ENCODE measurements around the gene INAFM2.

INAFM2 gene

DNA sequence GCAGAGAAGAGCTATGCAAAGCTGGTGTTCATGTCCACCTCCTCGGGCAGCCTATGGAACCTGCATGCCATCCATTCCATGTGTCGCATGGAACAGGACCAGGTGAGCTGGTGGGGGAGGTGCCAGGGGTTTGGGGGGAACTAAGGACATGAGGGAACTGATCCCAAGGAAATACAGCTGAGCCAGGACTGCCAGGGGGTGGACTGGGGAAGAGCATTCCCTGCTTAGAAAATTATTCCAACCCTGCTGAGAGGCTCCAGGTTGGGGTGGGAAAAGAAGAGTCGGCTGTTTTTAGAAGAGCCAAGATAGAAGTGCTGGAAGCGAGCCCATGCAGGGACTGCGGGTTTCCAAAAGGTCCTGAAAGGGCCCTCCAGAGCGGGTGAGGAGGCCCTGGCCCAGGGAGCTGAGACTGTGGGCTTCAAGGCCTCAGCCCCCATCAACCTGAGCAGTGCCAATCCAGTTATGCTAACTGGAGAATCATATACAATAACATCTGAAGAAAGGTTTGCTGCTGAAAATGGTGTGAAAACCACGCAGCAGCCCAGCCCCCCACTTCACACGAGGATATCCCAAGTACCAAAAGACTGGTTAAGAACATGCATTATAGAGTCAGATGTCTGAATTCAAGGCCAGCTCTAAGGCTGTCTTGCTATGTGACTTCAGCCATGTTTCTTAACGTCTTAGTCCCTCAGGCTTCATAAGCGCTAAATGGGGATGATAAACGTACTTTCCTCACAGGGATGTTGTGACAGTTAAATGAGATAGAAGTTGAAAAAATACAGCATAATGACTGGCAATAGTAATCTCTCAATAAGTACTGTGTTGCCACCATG lies 42.3 kb downstream of the INAFM2 start:
- no peak for DNase-seq

DNA sequence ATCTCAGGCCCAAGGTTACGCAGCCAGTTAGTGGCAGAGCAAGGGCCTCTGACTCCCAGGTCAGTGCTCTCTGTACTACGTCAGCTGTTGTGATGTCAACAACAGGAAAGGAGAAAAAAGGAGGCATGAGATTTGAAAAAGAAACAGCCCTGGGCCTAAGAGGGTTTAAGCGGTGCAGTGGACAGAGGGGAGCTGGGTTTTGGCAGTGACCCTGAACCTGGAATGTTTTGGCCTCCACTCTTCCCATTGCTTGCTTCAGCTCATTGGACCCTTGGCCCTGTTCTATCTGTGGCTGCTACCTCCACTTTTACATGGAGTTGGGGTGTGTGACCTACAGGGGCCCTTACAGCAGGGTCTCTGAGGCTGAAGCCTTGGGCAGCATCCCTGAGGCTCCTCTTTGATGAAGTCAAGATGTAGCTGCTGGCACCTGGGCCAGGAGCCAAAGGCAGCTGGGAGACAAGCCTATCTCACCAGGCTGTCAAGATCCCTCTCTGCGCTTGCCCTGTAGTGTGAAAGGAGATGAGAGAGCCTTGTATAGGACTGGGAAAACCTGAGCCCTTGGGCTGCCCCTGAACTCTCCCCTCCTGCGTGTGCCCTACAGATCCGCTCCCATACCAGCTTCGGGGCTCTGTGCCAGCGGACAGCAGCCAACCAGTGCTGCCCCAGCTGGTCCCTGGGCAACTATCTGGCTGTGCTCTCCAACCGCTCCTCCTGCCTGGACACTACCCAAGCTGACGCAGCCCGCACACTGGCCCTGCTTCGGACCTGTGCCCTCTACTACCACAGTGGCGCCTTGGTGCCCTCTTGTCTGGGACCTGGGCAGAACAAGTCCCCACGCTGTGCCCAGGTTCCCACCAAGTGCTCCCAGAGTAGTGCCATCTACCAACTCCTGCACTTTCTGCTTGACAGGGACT lies 43.2 kb downstream of the INAFM2 start:
- DNase-seq: no peak

DNA sequence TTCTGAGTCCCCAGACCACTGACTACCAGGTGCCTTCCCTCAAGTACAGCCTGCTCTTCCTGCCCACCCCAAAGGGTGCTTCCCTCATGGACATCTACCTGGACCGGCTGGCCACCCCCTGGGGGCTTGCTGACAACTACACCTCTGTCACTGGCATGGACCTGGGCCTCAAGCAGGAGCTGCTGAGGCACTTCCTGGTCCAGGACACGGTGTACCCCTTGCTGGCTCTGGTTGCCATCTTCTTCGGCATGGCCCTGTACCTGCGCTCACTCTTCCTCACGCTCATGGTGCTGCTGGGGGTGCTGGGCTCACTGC lies 43.8 kb downstream of the INAFM2 start:
- no peak for DNase-seq

DNA sequence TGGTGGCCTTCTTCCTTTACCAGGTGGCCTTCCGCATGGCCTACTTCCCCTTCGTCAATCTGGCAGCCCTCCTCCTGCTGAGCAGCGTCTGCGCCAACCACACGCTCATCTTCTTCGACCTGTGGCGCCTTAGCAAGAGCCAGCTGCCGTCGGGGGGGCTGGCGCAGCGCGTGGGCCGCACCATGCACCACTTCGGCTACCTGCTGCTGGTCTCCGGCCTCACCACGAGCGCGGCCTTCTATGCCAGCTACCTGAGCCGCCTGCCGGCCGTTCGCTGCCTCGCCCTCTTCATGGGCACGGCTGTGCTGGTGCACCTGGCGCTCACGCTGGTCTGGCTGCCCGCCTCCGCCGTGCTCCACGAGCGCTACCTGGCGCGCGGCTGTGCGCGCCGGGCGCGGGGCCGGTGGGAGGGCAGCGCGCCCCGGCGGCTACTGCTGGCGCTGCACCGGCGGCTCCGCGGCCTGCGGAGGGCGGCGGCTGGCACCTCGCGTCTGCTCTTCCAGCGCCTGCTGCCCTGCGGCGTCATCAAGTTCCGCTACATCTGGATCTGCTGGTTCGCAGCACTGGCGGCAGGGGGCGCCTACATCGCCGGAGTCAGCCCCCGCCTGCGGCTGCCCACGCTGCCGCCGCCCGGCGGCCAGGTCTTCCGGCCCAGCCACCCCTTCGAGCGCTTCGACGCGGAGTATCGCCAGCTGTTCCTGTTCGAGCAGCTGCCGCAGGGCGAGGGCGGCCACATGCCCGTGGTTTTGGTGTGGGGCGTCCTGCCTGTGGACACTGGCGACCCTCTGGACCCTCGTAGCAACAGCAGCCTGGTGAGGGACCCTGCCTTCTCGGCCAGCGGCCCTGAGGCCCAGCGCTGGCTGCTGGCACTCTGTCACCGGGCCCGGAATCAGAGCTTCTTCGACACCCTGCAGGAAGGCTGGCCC lies 44.5 kb downstream of the INAFM2 start:
- DNase-seq: peak; percentile 94

DNA sequence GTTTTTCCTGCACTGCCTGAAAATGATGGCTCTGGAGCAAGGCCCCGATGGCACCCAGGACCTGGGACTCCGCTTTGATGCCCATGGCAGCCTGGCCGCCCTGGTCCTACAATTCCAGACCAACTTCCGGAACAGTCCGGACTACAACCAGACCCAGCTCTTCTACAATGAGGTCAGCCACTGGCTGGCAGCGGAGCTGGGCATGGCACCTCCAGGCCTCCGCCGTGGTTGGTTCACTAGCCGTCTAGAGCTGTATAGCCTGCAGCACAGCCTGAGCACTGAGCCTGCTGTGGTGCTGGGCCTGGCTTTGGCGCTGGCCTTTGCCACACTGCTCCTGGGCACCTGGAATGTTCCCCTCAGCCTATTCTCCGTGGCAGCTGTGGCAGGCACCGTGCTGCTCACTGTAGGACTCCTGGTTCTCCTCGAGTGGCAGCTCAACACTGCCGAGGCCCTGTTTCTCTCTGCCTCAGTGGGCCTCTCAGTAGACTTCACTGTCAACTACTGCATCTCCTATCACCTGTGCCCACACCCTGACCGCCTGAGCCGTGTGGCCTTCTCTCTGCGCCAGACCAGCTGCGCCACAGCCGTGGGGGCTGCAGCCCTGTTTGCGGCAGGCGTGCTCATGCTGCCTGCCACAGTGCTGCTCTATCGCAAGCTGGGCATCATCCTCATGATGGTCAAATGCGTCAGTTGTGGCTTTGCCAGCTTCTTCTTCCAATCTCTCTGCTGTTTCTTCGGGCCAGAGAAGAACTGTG lies 45.4 kb downstream of the INAFM2 start:
- DNase-seq: no peak

DNA sequence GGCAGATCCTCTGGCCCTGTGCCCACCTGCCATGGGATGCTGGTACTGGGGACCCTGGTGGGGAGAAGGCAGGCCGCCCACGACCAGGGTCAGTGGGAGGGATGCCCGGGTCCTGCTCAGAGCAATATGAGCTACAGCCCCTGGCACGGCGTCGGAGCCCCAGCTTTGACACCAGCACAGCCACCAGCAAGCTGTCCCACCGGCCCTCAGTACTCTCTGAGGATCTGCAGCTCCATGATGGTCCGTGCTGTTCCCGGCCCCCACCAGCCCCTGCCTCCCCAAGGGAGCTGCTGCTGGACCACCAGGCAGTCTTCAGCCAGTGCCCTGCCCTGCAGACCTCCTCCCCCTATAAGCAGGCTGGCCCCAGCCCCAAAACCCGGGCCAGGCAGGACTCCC lies 46.0 kb downstream of the INAFM2 start:
- DNase-seq: no peak

DNA sequence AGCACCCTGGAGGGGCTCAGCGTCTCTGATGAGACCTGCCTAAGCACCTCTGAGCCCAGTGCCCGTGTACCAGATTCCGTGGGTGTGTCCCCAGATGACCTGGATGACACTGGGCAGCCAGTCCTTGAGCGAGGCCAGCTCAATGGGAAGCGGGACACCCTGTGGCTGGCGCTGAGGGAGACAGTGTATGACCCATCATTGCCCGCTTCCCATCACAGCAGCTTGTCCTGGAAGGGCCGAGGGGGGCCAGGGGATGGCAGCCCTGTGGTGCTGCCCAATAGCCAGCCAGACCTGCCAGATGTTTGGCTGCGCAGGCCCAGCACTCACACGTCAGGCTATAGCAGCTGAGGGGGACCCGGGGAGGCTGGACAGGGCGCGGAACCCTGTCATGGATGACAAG lies 46.5 kb downstream of the INAFM2 start:
- DNase-seq: no peak

DNA sequence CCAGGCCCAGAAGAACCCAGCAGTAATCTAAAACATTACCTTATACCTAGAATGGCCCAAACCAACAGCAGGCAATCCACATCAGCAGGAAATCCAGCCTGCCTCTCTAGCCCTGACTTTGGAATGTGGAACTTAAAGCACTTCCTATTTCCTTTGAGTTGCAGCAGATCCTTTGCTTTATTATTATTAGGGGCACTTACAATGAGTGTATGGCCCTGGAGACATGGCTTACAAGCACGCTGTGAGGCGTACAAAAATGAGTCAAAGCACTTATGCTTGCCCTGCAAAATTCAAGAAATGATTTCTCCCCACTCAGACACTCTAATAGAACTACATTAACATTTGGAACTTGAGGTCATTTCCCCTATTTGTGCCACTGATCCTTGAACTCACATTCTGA lies 49.5 kb downstream of the INAFM2 start:
- no peak for DNase-seq

All from CD4-positive, alpha-beta T cell treated with Interleukin-15 for 1 hour (primary cell).